ENCODE measurements around the gene GPR3. TPM values are rescaled to one million over a fixed set of nuclear protein-coding genes. Genes with fewer than 3 reads are reported as not detected.

GPR3 gene, protein sequence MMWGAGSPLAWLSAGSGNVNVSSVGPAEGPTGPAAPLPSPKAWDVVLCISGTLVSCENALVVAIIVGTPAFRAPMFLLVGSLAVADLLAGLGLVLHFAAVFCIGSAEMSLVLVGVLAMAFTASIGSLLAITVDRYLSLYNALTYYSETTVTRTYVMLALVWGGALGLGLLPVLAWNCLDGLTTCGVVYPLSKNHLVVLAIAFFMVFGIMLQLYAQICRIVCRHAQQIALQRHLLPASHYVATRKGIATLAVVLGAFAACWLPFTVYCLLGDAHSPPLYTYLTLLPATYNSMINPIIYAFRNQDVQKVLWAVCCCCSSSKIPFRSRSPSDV
- total RNA-seq: 1 to 10 TPM in 1 of 4 donors, under 1 TPM in 1, not detected in 2; 0.55 to 1.9 TPM

DNA sequence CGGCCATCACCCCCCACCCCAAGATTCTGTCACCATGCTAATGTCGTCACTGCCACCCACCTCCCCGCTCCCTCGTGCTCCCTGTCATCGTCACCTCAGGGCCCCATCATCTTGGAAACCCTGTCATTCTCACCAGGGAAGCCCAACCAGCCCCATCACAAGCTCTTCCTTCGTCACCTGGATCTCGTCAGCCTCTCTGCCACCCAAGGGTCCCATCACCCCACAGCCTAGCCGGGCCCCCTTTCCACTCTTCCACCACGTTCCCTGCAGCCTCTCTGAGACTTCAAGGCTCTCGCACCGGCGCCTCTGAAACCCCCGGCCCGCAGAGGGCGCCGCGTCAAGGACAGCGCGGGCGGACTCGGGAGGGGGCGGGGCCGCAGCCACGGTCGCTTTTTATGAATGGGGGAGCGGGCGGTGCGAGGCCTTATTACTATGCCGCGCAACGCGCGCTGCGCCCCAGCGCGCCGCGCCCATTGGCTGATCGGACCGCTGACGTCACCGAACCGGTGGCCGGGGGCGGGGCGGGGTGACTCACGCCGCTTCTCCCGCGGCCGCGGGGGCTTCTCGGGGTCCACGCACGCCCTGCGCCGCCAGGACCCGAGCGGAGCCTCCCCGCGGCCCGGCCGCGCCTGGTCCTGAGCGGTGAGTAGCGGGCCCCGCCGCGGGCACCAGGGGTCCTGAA, at the start of gene GPR3:
GPR3 (plus strand) TSS at position 527 of the 682 bp plus-strand sequence. CDS start 1,177 bp downstream, outside the sequence.
- peak; percentile 91 to 94 for DNase-seq
- no peaks in the 10 kb centered on the region for H3K9me3 ChIP-seq
- H3K4me3 ChIP-seq: peak within 1 kb of the TSS; percentile 15 to 41
- intact Hi-C loops (cut with DNase I; ENCODE audit: low total_unique reads): loop anchor here (5.0 kb wide), 1 partner anchor 35 kb away; no protein-coding TSS in a partner anchor
- peaks cover 6 to 8% of the 10 kb centered on the region in 2 donors for H3K4me1 ChIP-seq
- H3K36me3 ChIP-seq: no peaks in the 10 kb centered on the region
- H3K27me3 ChIP-seq: no peaks in the 10 kb centered on the region
- peak within 1 kb of the TSS; percentile 49 to 53 for H3K27ac ChIP-seq
- TF ChIP-seq, protein P1, sequence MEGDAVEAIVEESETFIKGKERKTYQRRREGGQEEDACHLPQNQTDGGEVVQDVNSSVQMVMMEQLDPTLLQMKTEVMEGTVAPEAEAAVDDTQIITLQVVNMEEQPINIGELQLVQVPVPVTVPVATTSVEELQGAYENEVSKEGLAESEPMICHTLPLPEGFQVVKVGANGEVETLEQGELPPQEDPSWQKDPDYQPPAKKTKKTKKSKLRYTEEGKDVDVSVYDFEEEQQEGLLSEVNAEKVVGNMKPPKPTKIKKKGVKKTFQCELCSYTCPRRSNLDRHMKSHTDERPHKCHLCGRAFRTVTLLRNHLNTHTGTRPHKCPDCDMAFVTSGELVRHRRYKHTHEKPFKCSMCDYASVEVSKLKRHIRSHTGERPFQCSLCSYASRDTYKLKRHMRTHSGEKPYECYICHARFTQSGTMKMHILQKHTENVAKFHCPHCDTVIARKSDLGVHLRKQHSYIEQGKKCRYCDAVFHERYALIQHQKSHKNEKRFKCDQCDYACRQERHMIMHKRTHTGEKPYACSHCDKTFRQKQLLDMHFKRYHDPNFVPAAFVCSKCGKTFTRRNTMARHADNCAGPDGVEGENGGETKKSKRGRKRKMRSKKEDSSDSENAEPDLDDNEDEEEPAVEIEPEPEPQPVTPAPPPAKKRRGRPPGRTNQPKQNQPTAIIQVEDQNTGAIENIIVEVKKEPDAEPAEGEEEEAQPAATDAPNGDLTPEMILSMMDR (IDR thresholded peaks at IDR 0.05): peak; percentile 61 to 67 (median 66)
- peak; percentile 38 to 45 for TF ChIP-seq POLR2A (IDR thresholded peaks at IDR 0.05)

DNA sequence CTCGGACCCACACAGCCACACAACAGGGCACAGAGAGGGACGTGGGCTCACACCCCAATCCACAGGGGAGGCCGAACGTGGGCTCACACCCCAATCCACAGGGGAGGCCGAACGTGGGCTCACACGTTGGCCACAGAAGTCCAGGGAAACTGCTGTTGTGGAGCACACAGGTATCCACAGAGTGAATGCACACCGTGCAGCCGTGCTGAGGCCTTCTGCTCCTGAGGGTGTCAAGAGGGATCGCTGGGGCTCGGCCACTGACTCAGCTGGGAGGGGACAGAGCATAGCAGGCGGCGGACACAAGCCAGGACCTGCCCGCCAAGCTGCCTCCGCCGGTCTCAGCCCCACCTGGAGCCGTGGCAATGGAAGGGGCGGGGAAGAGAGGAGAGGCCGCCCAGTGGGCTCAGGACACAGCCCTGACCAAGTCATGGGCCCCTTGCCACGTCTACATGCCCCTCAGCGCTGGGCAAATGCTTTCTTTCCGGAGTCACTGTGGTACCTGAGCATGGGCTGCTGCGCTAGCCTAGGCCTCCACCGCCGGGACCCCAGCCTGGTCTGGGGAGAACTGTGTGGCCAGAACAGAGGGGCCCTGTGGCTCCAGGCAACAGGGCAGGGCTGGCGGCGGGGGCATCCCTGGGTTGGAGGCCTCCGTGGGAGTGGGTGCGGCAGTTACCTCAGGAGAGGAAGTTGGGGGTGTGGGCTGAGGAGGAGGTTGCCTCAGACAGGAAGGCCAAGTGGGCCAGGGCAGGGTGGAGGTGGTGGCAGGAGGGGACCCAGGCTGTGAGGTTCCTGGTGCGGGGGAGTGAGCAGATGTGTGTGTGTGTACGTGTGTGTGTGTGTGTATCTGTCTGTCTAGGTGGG, 49.4 kb upstream of the GPR3 start:
- Histone ChIP-seq H3K9me3 (no peaks in the 10 kb centered on the region), H3K27me3 (no peaks in the 10 kb centered on the region), H3K27ac (no peak overlapping the region), H3K4me1 (no peaks in the 10 kb centered on the region), H3K36me3 (no peaks in the 10 kb centered on the region), H3K4me3 (no peak overlapping the region)
- intact Hi-C loops (cut with DNase I; ENCODE audit: low total_unique reads): no loop called here
- no peak for DNase-seq
- no peak for TF ChIP-seq POLR2A (IDR thresholded peaks at IDR 0.05)
- TF ChIP-seq, protein P1 (IDR thresholded peaks at IDR 0.05): no peak

DNA sequence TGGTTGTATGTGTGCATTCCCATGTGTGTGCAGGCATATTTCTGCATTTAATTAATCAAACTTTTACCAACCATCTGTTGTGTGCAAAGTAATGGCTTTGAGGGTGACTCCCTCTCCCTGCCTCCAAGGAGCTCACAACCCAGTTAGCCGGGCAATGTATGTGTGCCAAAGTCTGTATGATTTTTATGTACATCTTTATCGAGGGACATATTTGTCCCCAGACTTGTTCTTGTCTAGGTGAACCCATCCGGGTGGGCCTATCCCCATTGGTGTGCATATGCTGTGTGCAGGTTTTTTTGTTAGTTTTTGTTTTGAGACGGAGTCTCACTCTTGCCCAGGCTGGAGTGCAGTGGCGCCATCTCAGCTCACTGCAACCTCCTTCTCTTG, 48.8 kb upstream of the GPR3 start:
- Histone ChIP-seq H3K4me3 (no peak overlapping the region), H3K36me3 (no peaks in the 10 kb centered on the region), H3K4me1 (no peaks in the 10 kb centered on the region), H3K27ac (no peak overlapping the region), H3K27me3 (no peaks in the 10 kb centered on the region), H3K9me3 (no peaks in the 10 kb centered on the region)
- TF ChIP-seq, protein P1 (IDR thresholded peaks at IDR 0.05): no peak
- no peak for TF ChIP-seq POLR2A (IDR thresholded peaks at IDR 0.05)
- intact Hi-C loops (cut with DNase I; ENCODE audit: low total_unique reads): no loop called here
- no peak for DNase-seq

DNA sequence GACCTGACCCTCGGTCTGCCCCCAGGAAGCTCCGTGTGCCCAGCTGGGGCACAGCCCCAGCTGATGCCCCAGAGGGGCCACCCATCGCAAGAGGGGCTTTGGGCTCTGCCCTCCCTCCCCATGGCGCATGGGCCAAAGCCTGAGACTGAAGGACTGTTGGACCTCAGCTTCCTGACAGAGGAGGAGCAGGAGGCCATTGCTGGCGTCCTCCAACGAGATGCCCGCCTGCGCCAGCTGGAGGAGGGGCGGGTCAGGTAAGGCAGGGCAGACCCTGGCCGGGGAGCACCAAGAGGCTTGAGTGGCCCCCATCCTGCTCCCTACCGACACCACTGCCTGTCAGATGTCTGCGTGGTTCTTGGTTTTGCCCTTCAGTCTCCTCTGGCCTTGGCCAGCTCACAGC, 47.1 kb upstream of the GPR3 start:
- Histone ChIP-seq H3K27me3 (peaks cover 0 to 4% of the 10 kb centered on the region in 2 donors), H3K27ac (no peak overlapping the region), H3K4me1 (no peaks in the 10 kb centered on the region), H3K36me3 (no peaks in the 10 kb centered on the region), H3K4me3 (no peak overlapping the region), H3K9me3 (no peaks in the 10 kb centered on the region)
- intact Hi-C loops (cut with DNase I; ENCODE audit: low total_unique reads): no loop called here
- TF ChIP-seq POLR2A (IDR thresholded peaks at IDR 0.05): no peak
- TF ChIP-seq, protein P1 (IDR thresholded peaks at IDR 0.05): no peak
- DNase-seq: no peak
